IMR-90 (cell line): ENCODE results near the gene CT47C1.

Experiments
- BHLHE40 ChIP-seq: fragments of 150-350 bp; IDR thresholded peaks from 2 replicates; pipeline ENCODE4 v1.6.1; 2016; ENCODE audit warnings: mild to moderate bottlenecking, low read depth, low read length
- CEBPB ChIP-seq: IDR thresholded peaks from 2 replicates; pipeline ENCODE4 v1.6.1; 2012; ENCODE audit warnings: low read depth, low read length, improper control_type of control experiment
- CHD1 ChIP-seq: IDR thresholded peaks from 2 replicates; pipeline ENCODE4 v1.6.1; 2012; ENCODE audit warnings: low read depth, low read length, improper control_type of control experiment
- FOS ChIP-seq: fragments of 150-350 bp; IDR thresholded peaks from 2 replicates; pipeline ENCODE4 v1.6.1; 2016; ENCODE audit warnings: low read depth, low read length
- MAFK ChIP-seq: IDR thresholded peaks from 2 replicates; pipeline ENCODE4 v1.6.1; 2012; ENCODE audit warnings: low read depth, low read length, improper control_type of control experiment
- MAZ ChIP-seq: IDR thresholded peaks from 2 replicates; pipeline ENCODE4 v1.6.1; 2012; ENCODE audit warnings: low read depth, mild to moderate bottlenecking, low read length, improper control_type of control experiment, moderate library complexity, borderline replicate concordance
- POLR2A ChIP-seq: IDR thresholded peaks from 2 replicates; pipeline ENCODE4 v1.6.1; 2012; ENCODE audit warnings: mild to moderate bottlenecking, low read depth, low read length
- RAD21 ChIP-seq: IDR thresholded peaks from 2 replicates; pipeline ENCODE4 v1.6.1; 2012; ENCODE audit warnings: low read length, improper control_type of control experiment
- RCOR1 ChIP-seq: IDR thresholded peaks from 2 replicates; pipeline ENCODE4 v1.6.1; 2012; ENCODE audit warnings: mild to moderate bottlenecking, low read length, improper control_type of control experiment; ENCODE audit not compliant: insufficient replicate concordance
- RFX5 ChIP-seq: IDR thresholded peaks from 2 replicates; pipeline ENCODE4 v1.8.0; 2012; ENCODE audit warnings: low read depth, mild to moderate bottlenecking, low read length, moderate library complexity
- SMC3 ChIP-seq: fragments of 150-350 bp; IDR thresholded peaks from 2 replicates; pipeline ENCODE4 v1.6.1; 2016; ENCODE audit warnings: low read depth, mild to moderate bottlenecking, antibody characterized with exemption, low read length, moderate library complexity
- TF ChIP-seq, protein P1 (sequence below): conservative IDR thresholded peaks from 2 replicates; pipeline ENCODE4 v1.5.1; 2012; ENCODE audit warnings: mild to moderate bottlenecking, low read depth, low read length, improper control_type of control experiment
- TF ChIP-seq, protein P2 (sequence below): fragments of 150-350 bp; IDR thresholded peaks from 2 replicates; pipeline ENCODE4 v1.6.1; 2017; ENCODE audit warnings: mild to moderate bottlenecking, antibody characterized with exemption, low read length, low read depth
- TF ChIP-seq, protein P3 (sequence below): fragments of 150-350 bp; IDR thresholded peaks from 2 replicates; pipeline ENCODE4 v1.6.1; 2016; ENCODE audit warnings: low read depth, mild to moderate bottlenecking, low read length, moderate library complexity, borderline replicate concordance

DNA sequence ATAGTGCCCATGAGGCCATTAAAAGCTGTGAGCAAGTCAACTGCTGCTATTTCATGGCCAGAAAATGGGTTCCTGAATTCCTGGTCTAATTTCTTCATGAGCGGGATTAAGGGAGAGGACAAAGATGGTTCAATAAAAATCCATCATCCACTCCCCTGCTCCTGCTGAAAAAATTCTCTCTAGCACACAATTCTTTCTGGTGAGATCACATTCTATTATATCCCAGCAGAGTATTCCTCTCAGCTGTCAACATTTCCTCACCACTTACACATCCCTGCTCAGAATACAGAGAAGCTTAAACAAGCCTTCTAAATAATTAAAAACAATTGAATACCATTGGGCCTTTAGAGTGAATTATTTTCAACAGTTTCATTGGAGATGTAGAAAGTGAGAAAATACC lies 9.5 kb downstream of the CT47C1 start:
- TF ChIP-seq POLR2A, result no peak
- no peak for TF ChIP-seq BHLHE40
- TF ChIP-seq, protein P1, sequence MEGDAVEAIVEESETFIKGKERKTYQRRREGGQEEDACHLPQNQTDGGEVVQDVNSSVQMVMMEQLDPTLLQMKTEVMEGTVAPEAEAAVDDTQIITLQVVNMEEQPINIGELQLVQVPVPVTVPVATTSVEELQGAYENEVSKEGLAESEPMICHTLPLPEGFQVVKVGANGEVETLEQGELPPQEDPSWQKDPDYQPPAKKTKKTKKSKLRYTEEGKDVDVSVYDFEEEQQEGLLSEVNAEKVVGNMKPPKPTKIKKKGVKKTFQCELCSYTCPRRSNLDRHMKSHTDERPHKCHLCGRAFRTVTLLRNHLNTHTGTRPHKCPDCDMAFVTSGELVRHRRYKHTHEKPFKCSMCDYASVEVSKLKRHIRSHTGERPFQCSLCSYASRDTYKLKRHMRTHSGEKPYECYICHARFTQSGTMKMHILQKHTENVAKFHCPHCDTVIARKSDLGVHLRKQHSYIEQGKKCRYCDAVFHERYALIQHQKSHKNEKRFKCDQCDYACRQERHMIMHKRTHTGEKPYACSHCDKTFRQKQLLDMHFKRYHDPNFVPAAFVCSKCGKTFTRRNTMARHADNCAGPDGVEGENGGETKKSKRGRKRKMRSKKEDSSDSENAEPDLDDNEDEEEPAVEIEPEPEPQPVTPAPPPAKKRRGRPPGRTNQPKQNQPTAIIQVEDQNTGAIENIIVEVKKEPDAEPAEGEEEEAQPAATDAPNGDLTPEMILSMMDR, result no peak
- TF ChIP-seq MAFK, result no peak
- TF ChIP-seq SMC3, result no peak
- no peak for TF ChIP-seq CHD1
- TF ChIP-seq CEBPB, result no peak
- TF ChIP-seq, protein P2, sequence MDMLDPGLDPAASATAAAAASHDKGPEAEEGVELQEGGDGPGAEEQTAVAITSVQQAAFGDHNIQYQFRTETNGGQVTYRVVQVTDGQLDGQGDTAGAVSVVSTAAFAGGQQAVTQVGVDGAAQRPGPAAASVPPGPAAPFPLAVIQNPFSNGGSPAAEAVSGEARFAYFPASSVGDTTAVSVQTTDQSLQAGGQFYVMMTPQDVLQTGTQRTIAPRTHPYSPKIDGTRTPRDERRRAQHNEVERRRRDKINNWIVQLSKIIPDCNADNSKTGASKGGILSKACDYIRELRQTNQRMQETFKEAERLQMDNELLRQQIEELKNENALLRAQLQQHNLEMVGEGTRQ, result no peak
- TF ChIP-seq RFX5, result no peak
- no peak for TF ChIP-seq MAZ
- no peak for TF ChIP-seq RAD21
- no peak for TF ChIP-seq FOS
- TF ChIP-seq, protein P3, sequence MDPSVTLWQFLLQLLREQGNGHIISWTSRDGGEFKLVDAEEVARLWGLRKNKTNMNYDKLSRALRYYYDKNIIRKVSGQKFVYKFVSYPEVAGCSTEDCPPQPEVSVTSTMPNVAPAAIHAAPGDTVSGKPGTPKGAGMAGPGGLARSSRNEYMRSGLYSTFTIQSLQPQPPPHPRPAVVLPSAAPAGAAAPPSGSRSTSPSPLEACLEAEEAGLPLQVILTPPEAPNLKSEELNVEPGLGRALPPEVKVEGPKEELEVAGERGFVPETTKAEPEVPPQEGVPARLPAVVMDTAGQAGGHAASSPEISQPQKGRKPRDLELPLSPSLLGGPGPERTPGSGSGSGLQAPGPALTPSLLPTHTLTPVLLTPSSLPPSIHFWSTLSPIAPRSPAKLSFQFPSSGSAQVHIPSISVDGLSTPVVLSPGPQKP, result no peak
- no peak for TF ChIP-seq RCOR1
